ENCODE data around the gene NKAPL. TPM values are rescaled to one million over a fixed set of nuclear protein-coding genes. Genes with fewer than 3 reads are reported as not detected.

Gene NKAPL
- total and polyA plus RNA-seq, 2 of the 13 experiments (the other 11 are each of a cell fraction or from before 2014, with no cell fraction given) = not detected

DNA sequence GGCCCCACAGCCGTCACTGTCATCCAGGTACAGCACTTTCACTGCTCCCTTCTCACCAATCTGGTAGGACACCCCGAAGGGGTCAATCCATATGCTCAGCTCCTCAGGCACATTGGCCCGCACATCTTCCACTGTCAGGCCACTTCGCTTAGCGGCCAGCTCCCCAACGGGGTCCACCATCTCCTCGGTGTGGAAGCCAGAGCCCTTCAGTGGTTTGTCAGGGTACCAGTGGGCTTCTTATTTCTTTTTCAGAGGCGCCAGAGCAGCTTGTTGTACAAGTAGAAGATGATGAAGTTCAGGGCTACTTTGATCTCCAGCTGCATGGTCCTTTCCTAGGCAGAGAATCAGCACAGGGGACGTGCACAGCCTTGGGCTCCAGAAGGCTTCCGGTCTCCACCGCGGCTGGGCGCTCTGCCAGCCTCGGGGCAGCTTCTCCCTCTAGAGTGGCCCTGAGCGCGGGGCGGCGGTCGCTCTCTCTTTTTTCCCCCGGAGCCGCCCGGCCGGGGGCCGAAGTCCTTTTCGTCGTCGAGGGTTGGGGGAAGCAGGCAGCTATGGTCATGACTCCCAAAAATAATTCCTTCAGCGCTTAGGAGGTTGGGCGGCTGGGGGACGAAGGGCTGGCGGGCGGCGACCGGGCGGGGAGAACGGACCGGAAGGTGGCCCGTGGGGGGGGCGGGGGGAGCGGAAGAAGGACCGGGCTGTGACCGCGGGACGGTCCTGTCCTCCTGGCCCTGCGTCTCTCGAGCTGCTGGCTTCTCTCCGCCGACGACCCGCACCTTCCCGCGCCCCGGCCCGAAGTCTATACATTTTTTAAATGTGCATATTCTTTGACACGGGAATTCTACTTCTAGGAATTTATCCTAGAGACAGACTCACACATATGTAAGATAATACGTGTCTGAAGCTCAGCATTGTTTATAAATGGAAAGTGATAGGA lies 40.5 kb upstream of the NKAPL start (continued):
- TF ChIP-seq, protein P1, sequence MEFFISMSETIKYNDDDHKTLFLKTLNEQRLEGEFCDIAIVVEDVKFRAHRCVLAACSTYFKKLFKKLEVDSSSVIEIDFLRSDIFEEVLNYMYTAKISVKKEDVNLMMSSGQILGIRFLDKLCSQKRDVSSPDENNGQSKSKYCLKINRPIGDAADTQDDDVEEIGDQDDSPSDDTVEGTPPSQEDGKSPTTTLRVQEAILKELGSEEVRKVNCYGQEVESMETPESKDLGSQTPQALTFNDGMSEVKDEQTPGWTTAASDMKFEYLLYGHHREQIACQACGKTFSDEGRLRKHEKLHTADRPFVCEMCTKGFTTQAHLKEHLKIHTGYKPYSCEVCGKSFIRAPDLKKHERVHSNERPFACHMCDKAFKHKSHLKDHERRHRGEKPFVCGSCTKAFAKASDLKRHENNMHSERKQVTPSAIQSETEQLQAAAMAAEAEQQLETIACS (CRISPR knock-in tag; IDR thresholded peaks at IDR 0.05) = no peak
- peak; percentile 79 for TF ChIP-seq GABPA (IDR thresholded peaks at IDR 0.05; ENCODE audit: low read depth, low read length)
- peak; percentile 93 for TF ChIP-seq GABPA (CRISPR knock-in tag; IDR thresholded peaks at IDR 0.05; ENCODE audit: low read depth)
- peak; percentile 75 for TF ChIP-seq ERF (CRISPR knock-in tag; IDR thresholded peaks at IDR 0.05)
- no peak for TF ChIP-seq SCMH1 (CRISPR knock-in tag; IDR thresholded peaks at IDR 0.05; ENCODE audit: borderline replicate concordance)
- TF ChIP-seq FOXA3 (CRISPR knock-in tag; IDR thresholded peaks at IDR 0.05) = no peak
- no peak for TF ChIP-seq SAFB2 (CRISPR knock-in tag; IDR thresholded peaks at IDR 0.05; ENCODE audit: borderline replicate concordance, low read depth)
- TF ChIP-seq ZNF205 (CRISPR knock-in tag; IDR thresholded peaks at IDR 0.05) = no peak
- TF ChIP-seq NR1H2 (CRISPR knock-in tag; IDR thresholded peaks at IDR 0.05; ENCODE audit: borderline replicate concordance, low read depth) = no peak
- TF ChIP-seq, protein P2, sequence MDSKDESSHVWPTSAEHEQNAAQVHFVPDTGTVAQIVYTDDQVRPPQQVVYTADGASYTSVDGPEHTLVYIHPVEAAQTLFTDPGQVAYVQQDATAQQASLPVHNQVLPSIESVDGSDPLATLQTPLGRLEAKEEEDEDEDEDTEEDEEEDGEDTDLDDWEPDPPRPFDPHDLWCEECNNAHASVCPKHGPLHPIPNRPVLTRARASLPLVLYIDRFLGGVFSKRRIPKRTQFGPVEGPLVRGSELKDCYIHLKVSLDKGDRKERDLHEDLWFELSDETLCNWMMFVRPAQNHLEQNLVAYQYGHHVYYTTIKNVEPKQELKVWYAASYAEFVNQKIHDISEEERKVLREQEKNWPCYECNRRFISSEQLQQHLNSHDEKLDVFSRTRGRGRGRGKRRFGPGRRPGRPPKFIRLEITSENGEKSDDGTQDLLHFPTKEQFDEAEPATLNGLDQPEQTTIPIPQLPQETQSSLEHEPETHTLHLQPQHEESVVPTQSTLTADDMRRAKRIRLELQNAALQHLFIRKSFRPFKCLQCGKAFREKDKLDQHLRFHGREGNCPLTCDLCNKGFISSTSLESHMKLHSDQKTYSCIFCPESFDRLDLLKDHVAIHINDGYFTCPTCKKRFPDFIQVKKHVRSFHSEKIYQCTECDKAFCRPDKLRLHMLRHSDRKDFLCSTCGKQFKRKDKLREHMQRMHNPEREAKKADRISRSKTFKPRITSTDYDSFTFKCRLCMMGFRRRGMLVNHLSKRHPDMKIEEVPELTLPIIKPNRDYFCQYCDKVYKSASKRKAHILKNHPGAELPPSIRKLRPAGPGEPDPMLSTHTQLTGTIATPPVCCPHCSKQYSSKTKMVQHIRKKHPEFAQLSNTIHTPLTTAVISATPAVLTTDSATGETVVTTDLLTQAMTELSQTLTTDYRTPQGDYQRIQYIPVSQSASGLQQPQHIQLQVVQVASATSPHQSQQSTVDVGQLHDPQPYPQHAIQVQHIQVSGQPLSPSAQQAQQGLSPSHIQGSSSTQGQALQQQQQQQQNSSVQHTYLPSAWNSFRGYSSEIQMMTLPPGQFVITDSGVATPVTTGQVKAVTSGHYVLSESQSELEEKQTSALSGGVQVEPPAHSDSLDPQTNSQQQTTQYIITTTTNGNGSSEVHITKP (CRISPR knock-in tag; IDR thresholded peaks at IDR 0.05; ENCODE audit: low read depth) = no peak
- TF ChIP-seq, protein P3, sequence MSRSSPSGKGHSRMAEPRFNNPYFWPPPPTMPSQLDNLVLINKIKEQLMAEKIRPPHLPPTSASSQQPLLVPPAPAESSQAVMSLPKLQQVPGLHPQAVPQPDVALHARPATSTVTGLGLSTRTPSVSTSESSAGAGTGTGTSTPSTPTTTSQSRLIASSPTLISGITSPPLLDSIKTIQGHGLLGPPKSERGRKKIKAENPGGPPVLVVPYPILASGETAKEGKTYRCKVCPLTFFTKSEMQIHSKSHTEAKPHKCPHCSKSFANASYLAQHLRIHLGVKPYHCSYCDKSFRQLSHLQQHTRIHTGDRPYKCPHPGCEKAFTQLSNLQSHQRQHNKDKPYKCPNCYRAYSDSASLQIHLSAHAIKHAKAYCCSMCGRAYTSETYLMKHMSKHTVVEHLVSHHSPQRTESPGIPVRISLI (CRISPR knock-in tag; IDR thresholded peaks at IDR 0.05; ENCODE audit: borderline replicate concordance) = peak; percentile 27; the same call in 1 of the 2 replicates
- TF ChIP-seq ZNF234 (CRISPR knock-in tag; conservative IDR thresholded peaks at IDR 0.05) = peak; percentile 97
- TF ChIP-seq PHF8 (CRISPR knock-in tag; IDR thresholded peaks at IDR 0.05) = peak; percentile 85
- no peak for TF ChIP-seq ZNF10 (CRISPR knock-in tag; IDR thresholded peaks at IDR 0.05; ENCODE audit: borderline replicate concordance, low read depth)
- peak; percentile 72 for TF ChIP-seq ZNF446 (CRISPR knock-in tag; IDR thresholded peaks at IDR 0.05)
- TF ChIP-seq, protein P4, sequence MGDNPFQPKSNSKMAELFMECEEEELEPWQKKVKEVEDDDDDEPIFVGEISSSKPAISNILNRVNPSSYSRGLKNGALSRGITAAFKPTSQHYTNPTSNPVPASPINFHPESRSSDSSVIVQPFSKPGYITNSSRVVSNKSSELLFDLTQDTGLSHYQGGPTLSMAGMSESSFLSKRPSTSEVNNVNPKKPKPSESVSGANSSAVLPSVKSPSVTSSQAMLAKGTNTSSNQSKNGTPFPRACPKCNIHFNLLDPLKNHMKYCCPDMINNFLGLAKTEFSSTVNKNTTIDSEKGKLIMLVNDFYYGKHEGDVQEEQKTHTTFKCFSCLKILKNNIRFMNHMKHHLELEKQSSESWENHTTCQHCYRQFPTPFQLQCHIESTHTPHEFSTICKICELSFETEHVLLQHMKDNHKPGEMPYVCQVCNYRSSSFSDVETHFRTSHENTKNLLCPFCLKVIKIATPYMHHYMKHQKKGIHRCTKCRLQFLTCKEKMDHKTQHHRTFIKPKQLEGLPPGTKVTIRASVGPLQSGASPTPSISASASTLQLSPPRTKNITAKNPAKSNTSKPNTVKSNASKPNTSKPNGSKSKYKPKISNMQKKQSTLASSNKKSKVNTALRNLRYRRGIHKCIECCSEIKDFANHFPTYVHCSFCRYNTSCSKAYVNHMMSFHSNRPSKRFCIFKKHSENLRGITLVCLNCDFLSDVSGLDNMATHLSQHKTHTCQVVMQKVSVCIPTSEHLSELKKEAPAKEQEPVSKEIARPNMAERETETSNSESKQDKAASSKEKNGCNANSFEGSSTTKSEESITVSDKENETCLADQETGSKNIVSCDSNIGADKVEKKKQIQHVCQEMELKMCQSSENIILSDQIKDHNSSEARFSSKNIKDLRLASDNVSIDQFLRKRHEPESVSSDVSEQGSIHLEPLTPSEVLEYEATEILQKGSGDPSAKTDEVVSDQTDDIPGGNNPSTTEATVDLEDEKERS (CRISPR knock-in tag; IDR thresholded peaks at IDR 0.05) = no peak
- TF ChIP-seq RARG (CRISPR knock-in tag; IDR thresholded peaks at IDR 0.05; ENCODE audit: low read depth) = peak; percentile 85; the same call in 1 of the 2 replicates
- no peak for TF ChIP-seq SRSF9 (IDR thresholded peaks at IDR 0.05; ENCODE audit: borderline replicate concordance, insufficient read depth, low read depth, low read length, poor library complexity, severe bottlenecking)
- no peak; the same call in 1 of the 2 replicates for TF ChIP-seq ZNF577 (CRISPR knock-in tag; IDR thresholded peaks at IDR 0.05; ENCODE audit: borderline replicate concordance, low read depth)
- TF ChIP-seq ZNF557 (CRISPR knock-in tag; IDR thresholded peaks at IDR 0.05) = no peak

All from HepG2 (cell line).